ENCODE data around the gene TSPAN15.

GRCh38 chr10:69498711-69499471, 47.6 kb downstream of the TSPAN15 start:
- TF ChIP-seq CTCF (IDR thresholded peaks at IDR 0.05; ENCODE audit: borderline replicate concordance, extremely low read depth, low read length, poor library complexity, severe bottlenecking), result no peak
- no peak for TF ChIP-seq EZH2 (IDR thresholded peaks at IDR 0.05; ENCODE audit: borderline replicate concordance, low read depth, low read length, severe bottlenecking)

Data from DND-41 (cell line).